ENCODE results near the gene LDLRAD4. TPM values are rescaled to one million over a fixed set of nuclear protein-coding genes. Genes with fewer than 3 reads are reported as not detected.

LDLRAD4 gene
- total RNA-seq, 1 donor from 2014 or later, result 1.4 TPM

DNA sequence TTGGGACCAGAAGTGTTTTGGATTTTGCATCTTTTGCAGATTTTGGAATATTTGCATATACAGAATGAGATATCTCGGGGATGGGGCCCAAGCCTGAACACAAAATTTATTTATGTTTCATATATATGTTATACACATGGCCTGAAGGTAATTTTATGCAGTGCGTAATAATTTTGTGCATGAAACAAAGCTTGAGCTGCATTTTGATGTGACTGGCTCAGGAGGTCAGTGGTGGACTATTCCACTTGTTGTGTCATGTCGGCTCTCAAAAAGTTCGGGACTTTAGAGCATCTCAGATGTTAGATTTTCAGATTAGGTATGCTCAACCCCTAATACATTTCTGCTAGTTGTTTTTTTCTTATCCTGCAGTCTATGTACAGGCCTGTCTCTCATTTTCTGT is 362.4 kb downstream of the LDLRAD4 start:
- H3K4me3 Mint-ChIP-seq, result no peak overlapping the region
- no peaks in the 10 kb centered on the region for H3K27me3 Mint-ChIP-seq (ENCODE audit: low read depth)
- TF ChIP-seq, protein P1, sequence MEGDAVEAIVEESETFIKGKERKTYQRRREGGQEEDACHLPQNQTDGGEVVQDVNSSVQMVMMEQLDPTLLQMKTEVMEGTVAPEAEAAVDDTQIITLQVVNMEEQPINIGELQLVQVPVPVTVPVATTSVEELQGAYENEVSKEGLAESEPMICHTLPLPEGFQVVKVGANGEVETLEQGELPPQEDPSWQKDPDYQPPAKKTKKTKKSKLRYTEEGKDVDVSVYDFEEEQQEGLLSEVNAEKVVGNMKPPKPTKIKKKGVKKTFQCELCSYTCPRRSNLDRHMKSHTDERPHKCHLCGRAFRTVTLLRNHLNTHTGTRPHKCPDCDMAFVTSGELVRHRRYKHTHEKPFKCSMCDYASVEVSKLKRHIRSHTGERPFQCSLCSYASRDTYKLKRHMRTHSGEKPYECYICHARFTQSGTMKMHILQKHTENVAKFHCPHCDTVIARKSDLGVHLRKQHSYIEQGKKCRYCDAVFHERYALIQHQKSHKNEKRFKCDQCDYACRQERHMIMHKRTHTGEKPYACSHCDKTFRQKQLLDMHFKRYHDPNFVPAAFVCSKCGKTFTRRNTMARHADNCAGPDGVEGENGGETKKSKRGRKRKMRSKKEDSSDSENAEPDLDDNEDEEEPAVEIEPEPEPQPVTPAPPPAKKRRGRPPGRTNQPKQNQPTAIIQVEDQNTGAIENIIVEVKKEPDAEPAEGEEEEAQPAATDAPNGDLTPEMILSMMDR (conservative IDR thresholded peaks at IDR 0.05), result no peak
- H3K27ac Mint-ChIP-seq (ENCODE audit: unreplicated experiment), result no peak overlapping the region
- no peaks in the 10 kb centered on the region for H3K9me3 Mint-ChIP-seq
- DNase-seq (ENCODE audit: low read depth, low spot score), result no peak
- peaks cover 8% of the 10 kb centered on the region for H3K4me1 Mint-ChIP-seq
- H3K36me3 Mint-ChIP-seq (ENCODE audit: low read depth), result no peaks in the 10 kb centered on the region

DNA sequence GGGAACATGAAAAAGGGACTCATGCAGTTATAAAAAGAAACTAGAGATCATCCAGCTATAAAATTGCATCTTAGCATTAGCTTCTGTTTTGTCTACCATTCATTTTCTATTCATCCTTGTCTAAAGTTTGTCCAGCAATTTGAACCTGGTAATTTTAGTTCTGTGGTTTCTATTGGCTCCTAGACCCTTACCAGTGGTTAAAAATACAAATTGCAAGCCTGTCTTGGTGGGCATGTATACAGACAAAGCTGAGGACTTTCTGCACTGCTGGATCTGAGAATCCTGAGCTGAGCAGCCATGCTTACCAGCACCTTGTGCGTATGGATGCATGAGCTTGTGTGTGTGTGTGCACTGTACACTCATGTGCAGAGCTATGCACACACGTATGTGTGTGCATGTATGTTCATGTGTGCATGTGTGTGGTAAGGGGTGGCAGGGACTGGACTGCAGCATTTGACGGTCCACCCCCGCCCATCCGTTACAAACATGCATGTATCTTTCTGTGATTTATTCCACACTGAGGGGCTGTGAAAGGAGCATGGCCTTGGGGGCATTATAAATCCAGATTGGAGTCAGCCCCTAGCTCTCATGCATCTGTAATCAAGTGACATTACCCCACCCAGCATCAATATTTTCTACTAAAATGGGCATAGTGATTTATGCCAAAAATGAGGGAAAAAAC is 363.1 kb downstream of the LDLRAD4 start:
- Mint-ChIP-seq H3K4me3 (no peak overlapping the region), H3K4me1 (peaks cover 8% of the 10 kb centered on the region), H3K9me3 (no peaks in the 10 kb centered on the region), H3K27ac (ENCODE audit: unreplicated experiment) (no peak overlapping the region), H3K27me3 (ENCODE audit: low read depth) (no peaks in the 10 kb centered on the region), H3K36me3 (ENCODE audit: low read depth) (no peaks in the 10 kb centered on the region)
- TF ChIP-seq, protein P1 (conservative IDR thresholded peaks at IDR 0.05), result no peak
- no peak for DNase-seq (ENCODE audit: low read depth, low spot score)

DNA sequence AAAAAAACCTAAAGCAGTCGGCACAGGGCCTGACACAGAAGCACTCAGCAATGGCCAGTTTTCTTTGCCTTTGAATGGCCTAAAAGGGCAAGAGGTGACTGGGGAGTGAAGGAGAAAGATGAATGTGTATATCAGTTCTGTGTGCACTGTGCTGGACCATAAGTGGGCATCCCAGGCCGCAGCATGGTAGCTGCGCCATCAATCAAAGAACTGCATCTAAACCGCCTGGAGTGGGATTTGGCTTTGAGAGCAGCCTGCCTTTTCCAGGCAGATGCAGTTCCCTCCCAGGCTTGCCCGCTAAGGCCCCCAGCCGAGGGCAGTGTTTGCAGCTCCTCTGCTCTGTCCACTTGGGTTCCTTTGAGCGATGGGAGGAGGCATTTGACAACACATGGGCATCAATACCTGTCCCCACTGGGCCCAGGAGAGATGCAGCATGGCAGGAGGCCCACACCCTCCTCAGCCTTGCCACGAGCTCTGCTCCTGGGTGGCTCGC is 363.7 kb downstream of the LDLRAD4 start:
- TF ChIP-seq, protein P1 (conservative IDR thresholded peaks at IDR 0.05), result no peak
- Mint-ChIP-seq H3K36me3 (ENCODE audit: low read depth) (no peaks in the 10 kb centered on the region), H3K9me3 (no peaks in the 10 kb centered on the region), H3K4me1 (peaks cover 6% of the 10 kb centered on the region), H3K4me3 (no peak overlapping the region), H3K27me3 (ENCODE audit: low read depth) (no peaks in the 10 kb centered on the region), H3K27ac (ENCODE audit: unreplicated experiment) (no peak overlapping the region)
- DNase-seq (ENCODE audit: low read depth, low spot score), result no peak

DNA sequence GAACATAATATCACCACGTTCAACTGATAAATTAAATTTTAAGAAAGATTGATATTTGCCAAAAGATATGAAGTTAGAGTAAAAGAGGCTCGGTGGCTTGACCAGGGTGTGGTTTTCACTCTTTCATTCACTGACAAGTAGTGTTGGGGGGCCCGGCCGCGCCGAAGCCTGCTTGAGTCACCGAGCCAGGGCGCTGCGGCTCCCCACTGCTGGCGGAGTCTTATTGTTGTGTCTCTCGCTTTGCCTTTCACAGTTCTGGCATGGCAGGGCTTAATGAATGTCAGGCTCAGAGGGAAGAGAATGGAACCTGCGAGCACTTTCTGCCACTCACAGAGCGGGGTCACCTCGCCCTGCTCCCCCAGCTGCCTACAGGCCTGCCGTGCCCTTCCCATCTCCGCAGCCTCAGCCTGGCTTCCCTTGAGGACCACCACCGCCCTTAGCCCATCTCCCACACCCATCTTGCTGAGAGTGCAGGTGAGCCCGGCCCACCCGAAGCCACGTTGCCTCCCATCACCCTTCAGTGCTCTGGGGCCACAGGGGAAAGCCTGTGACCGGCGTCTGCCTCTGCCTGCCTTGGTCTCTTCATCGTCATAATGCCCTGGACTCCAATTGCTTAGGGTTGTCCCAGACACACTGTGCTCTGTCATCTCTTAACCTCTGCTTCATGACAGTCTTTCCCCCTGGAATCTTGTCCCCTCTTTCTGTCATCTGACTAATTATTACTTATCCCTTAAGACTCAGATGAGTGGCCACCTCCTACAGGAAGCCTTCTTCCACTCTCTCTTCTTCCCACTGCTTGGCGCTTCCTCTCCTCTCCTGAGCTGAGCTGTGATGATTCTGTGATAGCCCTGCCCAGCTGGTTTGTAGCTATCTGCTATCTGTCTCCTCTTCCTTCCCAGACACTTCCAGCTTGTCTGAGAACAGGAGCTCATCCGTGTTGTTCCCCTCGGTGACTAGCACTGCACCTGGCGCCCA is 365.3 kb downstream of the LDLRAD4 start:
- TF ChIP-seq, protein P1 (conservative IDR thresholded peaks at IDR 0.05), result no peak

DNA sequence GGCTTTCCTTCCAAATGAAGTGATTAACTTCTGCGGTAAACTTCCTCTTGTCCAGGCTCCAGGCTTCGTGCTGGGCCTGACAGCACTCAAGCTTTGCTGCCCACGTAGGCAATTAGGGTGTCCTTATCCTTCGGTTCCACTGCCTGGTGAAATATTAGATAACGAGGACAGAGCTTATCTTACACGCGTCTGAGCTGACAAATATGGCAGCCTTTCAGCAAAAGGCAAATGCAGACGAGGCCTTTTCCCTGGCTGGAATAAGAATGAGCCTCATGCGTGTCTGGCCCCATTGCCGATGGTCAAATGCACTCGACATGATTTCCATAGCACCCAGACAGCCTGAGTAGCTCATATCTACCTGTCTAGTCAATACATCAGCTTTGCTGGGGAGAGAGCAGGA is 366.3 kb downstream of the LDLRAD4 start:
- DNase-seq (ENCODE audit: low read depth, low spot score), result no peak
- H3K4me3 Mint-ChIP-seq, result no peak overlapping the region
- peaks cover 2% of the 10 kb centered on the region for H3K4me1 Mint-ChIP-seq
- TF ChIP-seq, protein P1 (conservative IDR thresholded peaks at IDR 0.05), result no peak
- H3K27me3 Mint-ChIP-seq (ENCODE audit: low read depth), result no peaks in the 10 kb centered on the region
- no peaks in the 10 kb centered on the region for H3K36me3 Mint-ChIP-seq (ENCODE audit: low read depth)
- no peak overlapping the region for H3K27ac Mint-ChIP-seq (ENCODE audit: unreplicated experiment)
- H3K9me3 Mint-ChIP-seq, result no peaks in the 10 kb centered on the region

More for the DNA sequence above, 365.3 kb downstream of the LDLRAD4 start:
- Mint-ChIP-seq H3K27ac (ENCODE audit: unreplicated experiment) (peak overlapping the region; percentile 68), H3K36me3 (ENCODE audit: low read depth) (no peaks in the 10 kb centered on the region), H3K4me1 (peaks cover 3% of the 10 kb centered on the region), H3K4me3 (no peak overlapping the region), H3K27me3 (ENCODE audit: low read depth) (no peaks in the 10 kb centered on the region), H3K9me3 (no peaks in the 10 kb centered on the region)
- no peak for DNase-seq (ENCODE audit: low read depth, low spot score)

Measured in neural crest cell (in vitro differentiated cells).